Measurements from ENCODE around the gene NOVA2.

- no peak for TF ChIP-seq POLR2AphosphoS5 (IDR thresholded peaks at IDR 0.05)
- TF ChIP-seq, protein P1, sequence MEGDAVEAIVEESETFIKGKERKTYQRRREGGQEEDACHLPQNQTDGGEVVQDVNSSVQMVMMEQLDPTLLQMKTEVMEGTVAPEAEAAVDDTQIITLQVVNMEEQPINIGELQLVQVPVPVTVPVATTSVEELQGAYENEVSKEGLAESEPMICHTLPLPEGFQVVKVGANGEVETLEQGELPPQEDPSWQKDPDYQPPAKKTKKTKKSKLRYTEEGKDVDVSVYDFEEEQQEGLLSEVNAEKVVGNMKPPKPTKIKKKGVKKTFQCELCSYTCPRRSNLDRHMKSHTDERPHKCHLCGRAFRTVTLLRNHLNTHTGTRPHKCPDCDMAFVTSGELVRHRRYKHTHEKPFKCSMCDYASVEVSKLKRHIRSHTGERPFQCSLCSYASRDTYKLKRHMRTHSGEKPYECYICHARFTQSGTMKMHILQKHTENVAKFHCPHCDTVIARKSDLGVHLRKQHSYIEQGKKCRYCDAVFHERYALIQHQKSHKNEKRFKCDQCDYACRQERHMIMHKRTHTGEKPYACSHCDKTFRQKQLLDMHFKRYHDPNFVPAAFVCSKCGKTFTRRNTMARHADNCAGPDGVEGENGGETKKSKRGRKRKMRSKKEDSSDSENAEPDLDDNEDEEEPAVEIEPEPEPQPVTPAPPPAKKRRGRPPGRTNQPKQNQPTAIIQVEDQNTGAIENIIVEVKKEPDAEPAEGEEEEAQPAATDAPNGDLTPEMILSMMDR (IDR thresholded peaks at IDR 0.05), result no peak
- no peak for TF ChIP-seq POLR2A (IDR thresholded peaks at IDR 0.05)
- TF ChIP-seq EP300 (IDR thresholded peaks at IDR 0.05), result no peak
Observed at GRCh38 chr19:46023311-46023779, 49.7 kb upstream of the NOVA2 start.
